ENCODE measurements around the gene MACROD1.

GRCh38 chr11:64198511-64198910, 32.6 kb upstream of the MACROD1 start:
- TF ChIP-seq CTCF (IDR thresholded peaks at IDR 0.05) (no peak), POLR2A (IDR thresholded peaks at IDR 0.05) (no peak)

All from Peyer's patch (tissue), 4 donors.